OCI-LY7 (cell line): ENCODE measurements around the gene SAP130.

Source experiments
- CTCF ChIP-seq: fragments of 200-600 bp; sonication (generic); conservative IDR thresholded peaks from 2 replicates; pipeline ENCODE4 v1.5.1; 2014; ENCODE audit warnings: mild to moderate bottlenecking, antibody characterized with exemption, low read length, moderate library complexity, mixed read lengths
- EZH2phosphoT487 ChIP-seq: fragments of 200-600 bp; sonication (generic); IDR thresholded peaks from 2 replicates; pipeline ENCODE4 v1.6.1; 2018; ENCODE audit warnings: low read depth, borderline replicate concordance, mild to moderate bottlenecking, mixed run types, antibody characterized with exemption, low read length, moderate library complexity, mixed read lengths

DNA sequence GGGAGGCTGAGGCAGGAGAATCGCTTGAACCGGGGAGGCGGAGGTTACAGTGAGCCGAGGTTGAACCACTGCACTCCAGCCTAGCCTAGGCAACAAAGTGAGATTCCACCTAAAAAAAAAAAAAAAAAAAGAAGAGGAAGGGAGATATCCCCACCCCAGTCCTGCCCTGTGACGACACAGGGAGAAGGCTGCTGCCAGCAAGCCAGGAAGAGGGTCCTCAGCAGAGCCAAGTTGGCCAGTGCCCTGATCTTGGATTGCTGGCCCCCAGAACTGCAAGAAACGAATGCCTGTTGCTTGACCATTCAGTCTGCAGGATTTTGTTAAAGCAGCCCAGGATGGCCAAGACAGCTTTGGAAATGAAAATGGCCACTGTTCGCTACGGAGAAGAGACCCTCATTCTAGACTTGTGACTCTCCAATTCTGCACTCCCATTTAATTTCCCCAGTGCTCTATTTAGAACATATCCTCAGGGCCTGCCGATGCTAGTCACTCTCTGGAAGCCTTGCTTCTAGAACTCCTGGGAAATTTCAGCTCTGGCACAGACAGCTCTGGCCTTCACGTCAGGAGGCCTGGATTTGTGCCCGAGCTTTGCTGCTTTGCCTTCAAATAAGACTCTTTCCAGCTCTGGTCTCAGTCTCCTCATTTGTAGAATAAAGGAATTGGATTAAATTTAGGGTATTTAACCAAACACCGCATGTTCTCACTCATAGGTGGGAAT lies 126.4 kb downstream of the SAP130 start:
- TF ChIP-seq CTCF (no peak), EZH2phosphoT487 (no peak)
